GM19395 (cell line): ENCODE data around the gene TULP4.
"Not testable (repeated sequence)": the region's sequence is repeated elsewhere in the genome, so short reads cannot be mapped to it uniquely, and the experiment has no call there.

Experiments
- ATAC-seq: cut with Tn5 transposase; IDR thresholded peaks from one replicate; pipeline ENCODE4 v1.9.1; 2021; ENCODE audit warnings: mild to moderate bottlenecking, moderate library complexity; ENCODE audit not compliant: unreplicated experiment

TULP4 gene

DNA sequence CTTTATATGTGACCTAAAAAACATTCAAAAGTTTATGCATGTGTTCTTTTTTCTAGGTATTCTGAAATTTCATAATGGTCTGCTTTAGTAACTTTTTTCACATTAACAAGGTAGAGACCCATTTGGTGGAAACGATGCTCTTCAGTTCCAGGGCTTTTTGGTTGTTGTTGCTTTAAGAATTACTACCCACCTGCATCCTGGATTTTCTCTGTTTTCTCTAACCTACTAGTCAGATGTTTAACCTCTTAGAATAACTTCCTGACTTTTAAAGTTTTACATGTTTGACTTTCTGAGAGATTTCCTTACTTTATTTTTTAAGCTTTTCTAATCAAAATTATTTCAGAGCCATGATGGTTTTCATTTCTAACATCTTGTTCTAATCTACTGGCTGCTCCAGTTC, 14.9 kb downstream of the TULP4 start:
- no peak for ATAC-seq

DNA sequence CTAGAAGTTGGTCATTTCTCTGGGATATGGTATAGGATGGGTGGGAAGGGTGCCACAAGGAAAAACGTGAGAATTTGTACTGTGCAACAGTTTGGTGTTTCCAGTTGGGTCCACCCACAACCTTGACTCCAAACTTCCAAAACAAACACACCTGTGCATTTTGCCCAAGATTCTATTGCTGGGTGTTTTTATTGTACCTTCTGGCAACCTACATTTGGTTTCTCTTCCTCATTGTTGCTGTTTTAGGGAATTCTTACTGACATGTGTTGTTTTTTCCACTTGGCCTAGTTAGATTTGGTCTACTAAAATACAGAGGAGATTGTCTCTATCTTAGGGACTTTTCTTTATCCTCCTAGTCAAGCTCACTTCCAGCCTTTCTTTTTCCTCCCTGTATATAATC, 16.7 kb downstream of the TULP4 start:
- ATAC-seq = no peak

DNA sequence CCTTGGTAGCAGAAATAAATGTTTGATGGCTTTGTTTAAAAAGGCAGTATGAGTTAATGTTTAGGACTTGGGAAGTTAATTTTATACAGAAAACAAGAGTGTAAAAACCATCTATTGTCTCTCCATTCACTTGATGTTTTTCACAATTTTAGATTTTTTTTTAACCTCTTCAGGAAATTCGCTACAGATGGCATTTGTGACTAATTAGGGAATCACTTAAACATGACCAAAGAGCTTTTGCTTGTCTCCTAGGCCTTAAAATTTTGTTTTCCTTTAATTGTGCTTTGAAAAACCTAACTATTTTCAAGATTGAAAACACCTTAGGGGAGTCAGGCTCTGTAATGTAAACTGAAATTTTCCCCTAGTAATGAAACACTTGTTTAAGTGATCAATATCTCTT, 17.3 kb downstream of the TULP4 start:
- no peak for ATAC-seq

DNA sequence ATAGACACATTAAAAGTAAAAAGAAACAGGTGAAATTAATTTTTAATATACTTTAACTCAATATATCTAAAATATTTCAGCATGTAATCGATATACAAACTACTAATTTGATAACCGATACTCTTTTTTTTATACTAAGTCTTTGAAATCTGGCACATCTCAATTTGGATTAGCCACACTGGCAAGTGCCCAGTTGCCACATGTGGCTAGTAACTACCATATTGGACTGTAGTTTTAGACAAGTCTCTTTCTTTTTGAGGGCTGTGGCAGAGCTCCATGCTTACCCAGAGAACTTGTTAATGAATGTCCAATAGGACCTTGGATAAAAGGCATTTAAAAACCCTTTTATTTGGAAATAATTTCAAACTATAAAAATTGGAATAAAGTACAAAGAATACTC, 17.8 kb downstream of the TULP4 start:
- no peak for ATAC-seq

DNA sequence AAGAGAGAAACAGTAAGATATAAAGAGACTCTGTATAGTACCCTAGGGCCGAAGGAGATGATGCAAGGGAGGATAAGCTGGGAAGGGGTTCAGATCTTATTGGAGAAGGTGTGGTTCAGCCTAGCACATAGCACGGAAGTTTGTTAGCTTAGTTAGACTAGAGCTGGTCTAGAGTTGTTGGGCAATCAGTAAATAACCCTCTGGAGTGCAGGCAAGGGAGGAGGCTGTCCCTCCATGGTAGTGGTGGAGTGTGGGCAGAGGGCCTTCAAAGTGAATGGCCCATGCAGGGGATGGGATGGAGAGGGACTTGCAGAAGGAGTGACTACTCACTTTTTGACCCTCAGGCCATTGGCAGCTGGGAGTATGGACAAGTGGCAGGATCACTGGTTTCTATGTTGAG, 20.0 kb downstream of the TULP4 start:
- no peak for ATAC-seq

DNA sequence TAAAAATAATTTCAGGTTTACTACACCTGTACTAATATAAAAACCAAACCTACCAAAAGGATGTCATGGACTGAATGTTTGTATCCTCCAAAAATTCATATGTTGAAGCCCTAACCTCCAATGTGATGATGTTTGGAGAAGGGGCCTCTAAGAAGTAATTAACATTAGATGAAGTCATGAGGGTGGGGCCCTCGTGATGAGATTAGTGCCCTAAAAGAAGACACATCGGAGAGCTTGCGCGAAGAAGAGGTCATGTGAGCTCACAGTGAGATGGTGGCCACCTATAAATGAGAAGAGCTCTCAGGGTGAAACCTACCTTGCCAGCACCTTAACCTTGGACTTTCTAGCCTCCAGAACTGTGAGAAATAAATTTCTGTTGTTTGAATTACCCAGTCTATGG, 20.8 kb downstream of the TULP4 start:
- no peak for ATAC-seq

DNA sequence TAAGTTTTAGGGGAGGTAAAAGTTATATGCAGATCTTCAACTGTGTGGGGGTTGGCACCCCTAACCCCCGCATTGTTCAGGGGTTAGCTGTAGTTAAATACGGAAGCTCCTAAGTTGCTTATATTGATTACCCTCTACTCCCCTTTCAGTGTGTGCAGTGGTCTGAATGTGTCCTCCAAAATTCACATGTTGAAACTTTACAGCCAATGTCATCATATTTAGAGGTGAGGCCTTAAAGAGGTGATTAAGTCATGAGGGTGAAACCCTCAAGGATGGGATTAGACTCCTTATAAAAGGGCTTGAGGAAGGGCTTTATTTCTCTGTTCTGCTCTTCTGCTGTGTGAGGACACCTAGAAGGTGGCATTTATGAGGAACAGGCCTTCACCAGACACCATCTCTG, 22.3 kb downstream of the TULP4 start:
- no peak for ATAC-seq

DNA sequence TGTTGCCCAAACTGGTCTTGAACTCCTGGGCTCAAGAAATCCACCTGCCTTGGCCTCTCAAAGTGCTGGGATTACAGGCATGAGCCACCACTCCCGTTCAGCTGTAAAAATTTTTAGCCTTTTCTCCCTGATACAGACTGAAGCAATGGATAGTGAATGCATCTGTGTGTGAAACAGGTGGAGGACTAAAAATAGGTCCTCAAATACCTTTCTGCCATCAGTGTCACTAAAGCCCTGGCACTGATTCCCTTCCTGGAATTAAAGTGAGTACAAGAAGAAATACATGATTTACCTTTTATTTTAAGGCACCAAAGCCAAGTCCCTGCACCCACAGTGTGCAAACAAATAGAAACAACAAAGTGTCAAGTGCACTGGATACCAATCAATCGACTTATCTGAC, 25.1 kb downstream of the TULP4 start:
- ATAC-seq = no peak

DNA sequence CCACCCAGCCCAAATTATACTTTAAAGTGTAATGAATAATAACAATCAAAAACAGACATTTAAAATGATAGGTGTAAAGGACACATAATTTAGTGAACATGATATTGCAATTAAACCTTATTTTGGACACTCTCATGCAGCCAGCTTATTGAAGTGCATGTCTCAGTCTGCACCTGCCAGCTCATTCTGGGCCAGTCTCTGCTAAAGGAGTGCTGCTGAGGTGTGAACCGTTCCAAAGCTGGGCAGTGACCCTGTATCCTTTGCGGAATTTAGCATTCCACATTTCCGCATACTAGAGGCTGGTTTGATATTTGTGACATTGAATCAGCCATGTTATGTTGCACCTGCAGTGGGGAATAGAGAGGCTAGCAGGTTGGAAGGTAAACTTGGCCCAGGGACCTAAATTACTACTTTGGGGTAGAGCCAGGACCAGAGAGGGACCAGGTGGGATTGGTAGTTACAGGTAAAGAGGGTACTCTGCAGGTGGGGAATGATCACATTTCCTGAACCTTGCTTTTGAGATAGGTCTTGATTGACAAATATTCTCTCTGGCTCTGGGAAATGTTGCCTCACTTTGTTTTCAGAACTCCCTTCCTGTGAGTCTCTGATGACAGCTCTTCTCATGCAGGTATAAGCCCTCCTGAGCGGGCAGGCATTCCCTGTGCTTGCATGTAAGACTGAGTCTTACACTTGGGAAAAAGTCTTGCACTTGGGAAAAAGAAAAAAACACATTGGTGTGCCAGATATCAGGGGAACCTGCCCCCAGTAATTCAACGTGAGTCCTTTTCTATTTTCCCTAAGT, 26.2 kb downstream of the TULP4 start:
- ATAC-seq = no peak

DNA sequence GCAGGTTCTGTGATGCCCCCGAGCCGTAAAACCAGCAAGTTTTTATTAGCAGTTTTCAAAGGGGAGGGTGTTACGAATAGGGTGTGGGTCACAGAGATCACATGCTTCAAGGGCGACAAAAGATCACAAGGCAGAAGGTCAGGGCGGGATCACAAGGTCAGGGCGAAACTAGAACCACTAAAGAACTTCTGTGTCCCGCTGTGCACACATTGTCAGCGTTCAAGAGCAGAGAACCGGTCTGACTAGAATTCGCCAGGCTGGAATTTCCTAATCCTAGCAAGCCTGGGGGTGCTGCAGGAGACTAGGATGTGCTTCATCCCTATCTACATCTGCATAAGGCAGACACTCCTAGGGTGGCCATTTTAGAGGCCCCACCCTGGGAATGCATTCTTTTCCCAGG, 26.9 kb downstream of the TULP4 start:
- not testable (repeated sequence) for ATAC-seq

DNA sequence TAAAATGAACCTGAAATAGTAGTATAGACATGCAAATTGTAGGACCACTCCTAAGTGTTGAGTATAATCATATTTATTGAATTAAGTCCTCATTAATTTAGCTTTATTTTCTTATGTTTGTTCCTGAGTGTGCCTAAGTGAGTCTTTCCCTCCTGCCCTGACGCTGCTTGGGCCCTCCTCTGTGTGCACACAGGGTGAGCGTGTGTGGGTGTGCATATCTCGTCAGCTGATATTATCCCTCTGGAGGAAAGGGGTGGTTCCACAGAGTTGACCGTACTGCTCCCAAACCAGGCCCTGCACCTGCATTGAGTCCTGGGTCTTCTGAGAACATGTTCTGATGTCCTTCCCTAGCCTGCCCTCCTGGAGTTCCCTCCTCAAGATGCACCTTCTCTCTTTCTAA, 28.0 kb downstream of the TULP4 start:
- ATAC-seq = no peak

DNA sequence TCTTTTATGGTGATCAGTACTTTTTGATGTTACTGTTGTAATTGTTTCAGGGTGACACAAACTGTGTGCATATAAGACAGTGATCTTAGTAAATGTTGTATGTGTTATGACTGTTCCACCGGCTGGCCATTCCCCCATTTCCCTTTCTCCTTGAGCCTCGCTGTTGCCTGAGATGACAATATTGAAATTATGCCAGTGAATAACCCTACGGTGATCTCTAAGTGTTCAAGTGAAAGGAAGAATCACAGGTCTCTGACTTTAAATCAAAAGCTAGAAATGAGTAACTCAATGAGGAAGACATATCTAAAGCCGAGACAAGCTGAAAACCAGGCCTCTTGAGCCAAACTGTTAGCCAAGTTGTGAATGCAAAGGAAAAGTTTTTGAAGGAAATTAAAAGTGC, 32.3 kb downstream of the TULP4 start:
- ATAC-seq = peak; percentile 87

DNA sequence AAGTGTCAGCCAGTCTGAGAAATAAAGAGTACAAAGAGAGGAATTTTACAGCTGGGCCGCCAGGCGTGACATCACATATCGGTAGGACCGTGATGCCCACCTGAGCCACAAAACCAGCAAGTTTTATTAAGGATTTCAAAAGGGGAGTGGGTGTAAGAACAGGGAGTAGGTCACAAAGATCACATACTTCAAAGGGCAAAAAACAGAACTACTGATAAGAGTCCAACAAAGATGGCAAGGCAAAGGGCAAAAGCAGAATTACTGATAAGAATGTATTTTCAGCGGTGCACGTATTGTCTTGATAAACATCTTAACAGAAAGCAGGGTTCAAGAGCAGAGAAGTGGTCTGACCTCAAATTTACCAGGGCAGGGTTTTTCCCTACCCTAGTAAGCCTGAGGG, 33.2 kb downstream of the TULP4 start:
- not testable (repeated sequence) for ATAC-seq

DNA sequence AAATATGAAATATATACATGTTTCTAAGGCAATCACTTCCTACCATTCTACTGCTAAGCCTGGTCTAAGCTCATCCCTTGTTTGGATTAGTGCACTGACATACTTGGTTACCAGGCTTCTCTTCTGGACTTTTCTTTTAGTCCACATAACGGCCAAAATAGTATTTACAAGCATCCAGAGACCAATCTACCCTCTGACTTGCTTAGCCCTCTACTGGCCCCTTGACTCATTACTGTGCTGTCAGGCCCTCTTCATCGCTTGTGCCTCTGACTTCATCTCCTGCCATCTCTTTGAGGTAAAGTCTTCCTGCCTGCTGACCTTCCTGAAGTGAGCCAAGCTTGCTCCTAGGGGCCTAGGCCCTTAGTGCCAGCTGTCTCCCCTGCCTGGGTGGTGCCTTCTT, 35.1 kb downstream of the TULP4 start:
- ATAC-seq = no peak

DNA sequence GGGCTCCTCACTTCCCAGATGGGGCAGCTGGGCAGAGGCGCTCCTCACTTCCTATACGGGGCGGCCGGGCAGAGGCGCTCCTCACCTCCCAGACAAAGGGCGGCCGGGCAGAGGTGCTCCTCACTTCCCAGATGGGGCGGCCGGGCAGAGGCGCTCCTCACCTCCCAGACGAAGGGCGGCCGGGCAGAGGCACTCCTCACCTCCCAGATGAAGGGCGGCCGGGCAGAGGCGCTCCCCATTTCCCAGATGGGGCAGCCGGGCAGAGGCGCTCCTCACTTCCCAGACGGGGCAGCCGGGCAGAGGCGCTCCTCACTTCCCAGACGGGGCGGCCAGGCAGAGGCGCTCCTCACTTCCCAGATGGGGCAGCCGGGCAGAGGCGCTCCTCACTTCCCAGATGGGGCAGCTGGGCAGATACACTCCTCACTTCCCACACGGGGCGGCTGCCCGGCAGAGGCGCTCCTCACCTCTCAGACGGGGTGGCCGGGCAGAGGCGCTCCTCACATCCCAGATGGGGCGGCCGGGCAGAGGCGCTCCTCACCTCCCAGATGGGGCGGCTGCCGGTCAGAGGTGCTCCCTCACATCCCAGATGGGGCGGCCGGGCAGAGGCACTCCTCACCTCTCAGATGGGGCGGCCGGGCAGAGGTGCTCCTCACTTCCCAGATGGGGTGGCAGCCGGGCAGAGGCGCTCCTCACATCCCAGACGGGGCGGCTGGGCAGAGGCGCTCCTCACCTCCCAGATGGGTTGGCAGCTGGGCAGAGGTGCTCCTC, 36.7 kb downstream of the TULP4 start:
- ATAC-seq = not testable (repeated sequence)

DNA sequence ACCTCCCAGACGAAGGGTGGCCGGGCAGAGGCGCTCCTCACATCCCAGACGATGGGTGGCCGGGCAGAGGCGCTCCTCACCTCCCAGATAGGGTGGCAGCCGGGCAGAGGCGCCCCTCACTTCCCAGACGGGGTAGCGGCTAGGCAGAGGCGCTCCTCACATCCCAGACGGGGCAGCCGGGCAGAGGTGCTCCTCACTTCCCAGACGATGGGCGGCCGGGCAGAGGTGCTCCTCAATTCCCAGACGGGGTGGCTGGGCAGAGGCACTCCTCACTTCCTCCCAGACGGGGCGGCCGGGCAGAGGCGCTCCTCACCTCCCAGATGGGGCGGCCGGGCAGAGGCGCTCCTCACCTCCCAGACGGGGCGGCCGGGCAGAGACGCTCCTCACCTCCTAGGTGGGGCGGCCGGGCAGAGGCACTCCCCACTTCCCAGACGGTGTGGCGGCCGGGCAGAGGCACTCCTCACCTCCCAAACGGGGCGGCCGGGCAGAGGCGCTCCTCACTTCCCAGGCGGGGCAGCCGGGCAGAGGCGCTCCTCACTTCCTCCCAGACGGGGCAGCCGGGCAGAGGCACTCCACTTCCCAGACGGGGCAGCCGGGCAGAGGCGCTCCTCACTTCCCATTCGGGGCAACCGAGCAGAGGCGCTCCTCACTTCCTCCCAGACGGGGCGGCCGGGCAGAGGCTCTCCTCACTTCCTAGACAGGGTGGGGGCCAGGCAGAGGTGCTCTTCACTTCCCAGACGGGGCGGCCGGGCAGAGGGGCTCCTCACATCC, 37.4 kb downstream of the TULP4 start:
- ATAC-seq = not testable (repeated sequence)

DNA sequence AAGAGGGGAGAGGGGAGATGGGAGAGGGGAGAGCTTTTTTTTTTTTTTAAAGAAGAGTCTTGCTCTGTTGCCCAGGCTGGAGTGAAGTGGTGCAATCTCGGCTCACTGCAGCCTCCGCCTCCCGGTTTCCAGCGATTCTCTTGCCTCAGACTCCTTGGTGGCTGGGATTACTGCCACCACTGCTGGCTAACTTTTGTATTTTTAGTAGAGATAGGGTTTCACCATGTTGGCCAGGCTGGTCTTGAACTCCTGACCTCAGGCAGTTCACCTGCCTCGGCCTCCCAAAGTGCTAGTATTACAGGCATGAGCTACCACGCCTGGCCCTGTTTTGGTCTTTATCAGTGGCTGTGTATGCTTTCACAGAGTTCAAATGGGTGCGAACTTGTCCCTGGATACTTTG, 38.5 kb downstream of the TULP4 start:
- ATAC-seq = not testable (repeated sequence)

DNA sequence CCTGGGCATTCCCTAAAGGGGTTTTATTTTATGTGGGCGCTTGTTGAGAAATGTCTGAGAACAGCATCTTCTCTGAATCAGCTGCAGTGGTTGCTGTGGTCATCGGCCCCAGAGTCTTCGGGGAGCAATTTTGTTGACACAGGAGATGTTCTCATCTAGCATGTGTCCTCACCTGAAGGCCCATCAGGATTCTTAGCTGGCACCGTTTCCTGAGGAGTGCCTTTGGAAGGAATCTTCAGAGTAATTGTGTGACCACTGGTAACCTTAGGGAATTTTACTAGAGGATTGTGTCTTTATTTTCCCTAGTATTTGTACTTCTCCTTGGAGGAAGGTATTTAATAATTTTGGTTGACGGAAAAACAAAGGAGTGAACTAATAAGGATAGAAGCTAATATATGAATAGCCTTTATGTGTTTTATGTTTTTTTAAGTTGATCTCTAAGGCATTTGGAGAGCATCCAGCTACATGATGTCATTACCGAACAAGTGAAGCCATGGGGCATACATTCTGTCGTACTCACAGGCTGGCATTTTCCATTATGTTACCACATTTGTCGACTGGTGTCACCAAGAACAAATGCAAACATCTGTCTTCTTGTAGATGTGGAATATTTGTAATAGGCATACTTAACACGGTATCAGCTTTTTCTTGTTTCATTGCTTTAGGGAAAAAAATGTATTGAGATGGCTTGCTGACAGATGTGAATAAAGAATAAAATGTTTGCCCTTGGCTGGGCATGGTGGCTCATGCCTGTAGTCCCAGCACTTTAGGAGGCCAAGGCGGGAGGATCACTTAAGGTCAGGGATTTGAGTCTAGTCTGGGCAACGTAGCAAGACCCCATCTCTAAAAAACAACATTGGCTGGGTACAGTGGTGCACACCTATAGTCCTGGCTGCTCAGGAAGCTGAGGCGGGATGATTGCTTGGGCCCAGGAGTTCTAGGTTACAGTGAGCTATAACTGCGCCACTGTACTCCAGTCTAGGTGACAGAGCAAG, 41.9 kb downstream of the TULP4 start:
- ATAC-seq = no peak

DNA sequence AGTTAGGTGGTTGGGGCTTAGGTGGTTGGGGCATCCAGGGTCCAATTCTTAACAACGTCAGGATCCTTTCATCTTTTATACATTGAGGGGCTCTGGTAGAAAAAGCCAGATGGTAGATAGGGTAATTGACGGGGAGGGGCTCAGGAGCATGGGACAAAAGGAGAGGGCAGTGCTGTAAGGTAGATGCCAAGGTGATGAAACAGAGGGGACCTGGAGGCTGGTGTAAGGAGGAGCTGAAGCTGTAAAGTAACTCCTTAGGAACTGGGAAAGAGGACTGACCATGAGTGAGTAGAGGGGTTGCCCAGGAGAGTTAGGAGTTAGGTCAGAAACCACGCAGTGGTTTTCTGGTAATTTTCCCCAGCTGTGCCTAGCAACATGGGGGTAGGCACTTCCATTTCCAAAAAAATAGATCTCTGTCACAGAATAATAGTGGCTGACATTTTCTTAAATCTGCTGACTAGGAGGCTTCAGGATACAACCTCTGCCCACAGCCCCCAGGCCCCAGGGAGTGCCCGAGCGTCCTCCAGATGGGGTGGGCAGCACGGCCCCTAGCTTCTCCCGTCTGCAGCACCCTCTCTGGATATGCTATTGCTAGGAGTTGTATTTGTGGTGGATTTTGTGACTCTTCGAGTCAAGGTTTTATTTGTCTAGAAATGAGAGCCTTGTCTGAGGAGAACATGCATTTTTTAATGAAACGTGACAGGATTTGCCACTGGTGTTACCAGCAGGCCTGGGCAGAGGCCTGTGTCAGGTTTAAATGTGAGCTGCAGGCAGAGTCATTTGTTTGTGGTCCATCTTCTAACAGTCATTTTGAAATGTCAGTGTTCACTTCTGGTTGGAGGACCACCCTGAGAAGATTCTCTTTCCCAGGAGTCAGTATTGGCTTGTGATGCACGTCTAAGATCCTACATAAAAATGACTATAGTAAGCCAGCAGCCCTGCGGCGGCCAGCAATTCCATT, 44.6 kb downstream of the TULP4 start:
- peak; percentile 19 for ATAC-seq
